Embryonic facial prominence (tissue), 1 donor: ENCODE results near the gene FOXF2.

Source experiments
- DNase-seq: peaks from one replicate; pipeline ENCODE4 v3.0.0-alpha.2; 2016; ENCODE audit errors: extremely low spot score

The FOXF2 gene

GRCh38 chr6:1390946-1391799 lies 1.8 kb downstream of the FOXF2 start:
- DNase-seq = no peak

- DNase-seq = no peak
These were observed 2.5 kb downstream of the FOXF2 start for GRCh38 chr6:1391800-1392309.

GRCh38 chr6:1392813-1393640 lies 3.7 kb downstream of the FOXF2 start:
- DNase-seq = no peak

- DNase-seq = no peak
These were observed 4.4 kb downstream of the FOXF2 start for GRCh38 chr6:1393641-1394283.

GRCh38 chr6:1394514-1395463 lies 5.4 kb downstream of the FOXF2 start:
- no peak for DNase-seq

GRCh38 chr6:1395506-1395905 lies 6.1 kb downstream of the FOXF2 start:
- no peak for DNase-seq

- no peak for DNase-seq
These were observed 6.8 kb downstream of the FOXF2 start for GRCh38 chr6:1395941-1396908.

GRCh38 chr6:1396952-1397868 lies 7.8 kb downstream of the FOXF2 start:
- peak; percentile 75 for DNase-seq

- DNase-seq = no peak
These were observed 9.9 kb downstream of the FOXF2 start for GRCh38 chr6:1399085-1399780.

GRCh38 chr6:1400126-1400850 lies 10.9 kb downstream of the FOXF2 start:
- no peak for DNase-seq

- DNase-seq = no peak
These were observed 13.0 kb downstream of the FOXF2 start for GRCh38 chr6:1402369-1402768.

GRCh38 chr6:1402868-1403267 lies 13.5 kb downstream of the FOXF2 start:
- DNase-seq = no peak

GRCh38 chr6:1403851-1404712 lies 14.7 kb downstream of the FOXF2 start:
- DNase-seq = no peak

GRCh38 chr6:1404713-1405098 lies 15.3 kb downstream of the FOXF2 start:
- no peak for DNase-seq

- no peak for DNase-seq
These were observed 15.8 kb downstream of the FOXF2 start for GRCh38 chr6:1405221-1405620.

GRCh38 chr6:1406306-1407072 lies 17.1 kb downstream of the FOXF2 start:
- DNase-seq = no peak
